Left lobe of liver (tissue), 2 donors: Measurements from ENCODE around the gene MAPKAP1. TPM values are rescaled to one million over a fixed set of nuclear protein-coding genes. Genes with fewer than 3 reads are reported as not detected.

ENCODE experiments used
- ATAC-seq: fragments of 200-7000 bp; cut with Tn5 transposase; one replicate; pipeline ENCODE4 v1.9.1; 2020; ENCODE audit warnings: mild to moderate bottlenecking, moderate library complexity
- DNase-seq: peaks from one replicate; pipeline ENCODE4 v3.0.0-alpha.2; 2020; ENCODE audit warnings: low spot score
- total RNA-seq: library from RNA; stranded (reverse); gene quantifications from one replicate; pipeline ENCODE4 v1.2.1, GENCODE V29; 2021
- donor health status: DM: no; HTN: no; CAD: no; lungs with moderate emphysema.
- donor health status: DM: no; HTN: yes; CAD: no.

The MAPKAP1 gene
- total RNA-seq, 1 donor from 2014 or later: 42.4 TPM

DNA sequence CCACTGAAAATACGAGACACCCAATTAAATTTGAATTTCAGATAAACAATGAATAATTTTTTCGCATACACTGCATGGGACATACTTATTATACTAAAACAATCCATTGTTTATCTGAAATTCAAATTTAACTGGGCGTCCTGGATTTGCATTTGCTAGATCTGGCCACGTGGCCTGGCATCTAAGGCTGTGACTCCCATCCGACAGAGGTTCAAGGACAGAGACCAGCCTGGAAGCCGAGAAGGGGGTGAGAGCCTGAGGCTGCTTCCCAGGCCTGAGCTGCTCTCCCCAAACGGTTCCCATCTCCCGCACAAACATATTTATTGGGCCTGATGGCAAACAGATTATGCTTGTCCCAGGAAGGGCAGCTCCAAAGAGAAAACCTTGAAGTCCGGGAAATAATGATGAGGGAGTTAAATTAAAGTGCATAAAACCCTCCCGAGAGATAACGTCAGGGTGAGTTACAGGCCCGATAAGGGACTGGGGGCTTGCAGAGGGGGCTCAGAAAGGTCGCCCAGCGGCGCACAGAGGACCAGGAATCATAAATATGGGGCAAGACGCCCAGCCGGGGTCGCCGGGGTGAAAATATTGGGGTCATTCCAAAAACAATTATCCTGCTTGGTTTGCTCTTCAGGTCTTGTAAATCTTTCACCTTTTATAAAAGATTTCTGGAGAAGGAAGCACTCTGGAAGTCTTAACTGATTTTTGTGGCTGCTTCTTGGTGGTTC, 281.7 kb downstream of the MAPKAP1 start:
- ATAC-seq (no peak), DNase-seq (no peak)

DNA sequence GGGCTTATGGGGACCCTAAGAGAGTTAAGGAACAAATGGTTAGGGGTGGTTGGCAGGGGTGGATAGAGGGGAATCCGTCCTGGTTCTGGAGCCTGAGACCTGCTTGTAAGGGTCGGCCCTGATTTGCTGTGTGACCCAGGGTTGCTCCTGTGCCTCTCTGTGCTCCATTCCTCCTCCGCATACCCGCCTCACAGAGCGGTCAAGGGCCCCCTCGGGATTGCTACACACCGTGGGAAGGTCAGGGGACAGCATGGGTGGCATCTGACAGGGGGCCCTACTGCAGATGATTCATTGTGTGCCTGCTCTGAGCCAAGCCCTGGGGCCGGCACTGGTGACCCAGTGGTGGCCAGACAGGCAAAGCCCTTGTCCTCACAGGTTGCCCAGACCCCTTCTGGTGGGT, 283.0 kb downstream of the MAPKAP1 start:
- ATAC-seq (no peak), DNase-seq (no peak)

DNA sequence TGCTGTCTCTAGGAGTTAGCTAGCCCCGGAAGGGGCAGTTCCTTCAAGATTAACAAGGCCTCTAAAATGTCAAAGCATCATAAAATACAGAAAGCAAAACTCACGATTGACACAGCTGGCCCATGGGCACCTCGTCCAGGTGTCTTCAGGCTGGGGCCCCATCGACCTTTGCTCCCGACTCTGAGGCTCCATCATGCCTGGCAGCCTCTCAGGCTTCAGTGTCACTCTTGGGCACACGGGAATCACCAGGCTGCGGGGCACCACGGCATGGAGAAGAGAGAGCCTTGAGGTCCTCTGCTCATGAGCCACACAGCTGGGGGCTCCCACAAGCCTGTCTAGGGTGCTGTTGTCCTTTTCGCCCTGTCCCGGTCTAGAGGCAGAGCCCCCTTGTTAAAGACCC, 284.2 kb downstream of the MAPKAP1 start:
- ATAC-seq (no peak), DNase-seq (no peak)

DNA sequence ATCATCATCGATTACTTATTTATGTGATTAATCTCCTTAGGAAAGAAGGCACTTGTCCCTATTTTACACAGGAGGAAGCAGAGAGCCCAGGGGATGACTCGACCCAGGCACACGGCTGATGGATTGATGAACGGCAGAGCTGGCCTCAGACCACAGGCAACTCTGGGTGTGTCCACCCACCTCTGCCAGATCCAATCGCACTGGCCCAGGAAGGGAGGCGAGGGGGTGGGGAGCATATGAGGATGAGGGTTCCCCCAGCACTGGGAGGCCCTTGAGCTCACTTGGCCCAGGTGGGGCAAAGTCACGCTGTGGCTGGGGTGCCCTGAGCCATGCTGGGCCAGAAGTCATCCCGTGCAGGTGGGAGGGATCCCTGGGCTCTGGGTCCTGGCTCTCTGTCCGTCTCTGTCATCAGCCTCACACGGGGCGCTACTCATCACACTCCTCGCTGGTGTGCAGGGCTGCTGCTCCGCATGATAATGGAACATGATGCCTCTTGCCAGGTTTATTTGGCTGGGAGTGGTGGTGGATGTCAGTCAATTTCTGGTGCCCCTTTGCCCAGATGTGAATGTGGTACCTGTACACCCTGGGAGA, 285.3 kb downstream of the MAPKAP1 start:
- DNase-seq: no peak
- no peak for ATAC-seq

DNA sequence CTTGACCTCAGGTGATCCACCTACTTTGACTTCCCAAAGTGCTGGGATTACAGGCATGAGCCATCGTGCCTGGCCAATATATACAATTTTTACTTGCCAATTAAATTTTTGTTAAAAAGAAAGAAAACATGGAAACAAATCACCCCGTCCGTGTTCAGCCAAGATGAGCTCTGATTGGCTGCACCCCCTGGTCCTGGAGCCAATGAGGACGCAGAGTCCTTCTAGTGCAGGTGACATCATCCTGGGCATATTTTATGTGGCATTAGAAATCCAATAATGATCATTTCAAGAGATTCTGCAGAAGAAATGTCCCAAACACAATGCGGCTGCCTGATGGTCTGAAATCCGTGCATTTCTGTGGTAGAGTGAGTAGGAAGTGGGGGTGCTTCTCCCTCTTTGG, 285.8 kb downstream of the MAPKAP1 start:
- ATAC-seq (no peak), DNase-seq (no peak)

DNA sequence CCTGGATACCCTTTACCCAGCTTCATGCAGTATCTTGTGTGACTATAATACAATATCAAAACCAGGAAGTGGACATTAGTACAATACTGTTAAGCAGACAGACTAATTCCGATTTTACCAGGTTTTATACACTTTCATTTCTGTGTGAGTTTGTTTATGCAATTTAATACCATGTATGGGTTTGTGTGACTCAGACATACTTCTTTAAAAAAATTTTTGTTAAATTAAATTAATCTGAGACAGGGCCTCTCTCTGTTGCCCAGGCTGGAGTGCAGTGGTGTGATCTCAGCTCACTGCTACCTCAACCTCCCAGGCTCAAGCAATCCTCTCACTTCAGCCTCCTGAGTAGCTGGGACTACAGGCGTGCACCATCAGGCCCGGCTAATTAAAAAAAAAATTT, 288.6 kb downstream of the MAPKAP1 start:
- ATAC-seq (no peak), DNase-seq (no peak)

DNA sequence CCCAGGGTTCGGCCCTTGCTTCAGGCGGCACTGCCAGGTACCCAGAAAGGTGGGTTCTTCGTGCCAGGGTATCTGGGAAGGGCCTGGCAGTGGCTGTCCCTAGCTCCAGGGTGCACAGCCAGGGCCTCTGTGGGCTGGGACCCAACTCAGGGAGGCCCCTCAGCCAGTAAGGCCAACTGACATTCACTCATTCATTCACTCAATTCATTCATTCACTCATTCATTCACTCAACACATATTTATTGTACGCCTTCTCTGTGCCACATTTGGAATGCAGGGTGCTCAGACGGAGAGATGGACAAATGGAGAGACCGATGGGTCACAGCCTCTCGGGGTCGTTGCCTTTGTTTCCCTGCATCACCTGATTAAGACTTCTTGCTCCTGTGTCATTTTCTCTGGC, 290.5 kb downstream of the MAPKAP1 start:
- DNase-seq: no peak
- no peak for ATAC-seq

DNA sequence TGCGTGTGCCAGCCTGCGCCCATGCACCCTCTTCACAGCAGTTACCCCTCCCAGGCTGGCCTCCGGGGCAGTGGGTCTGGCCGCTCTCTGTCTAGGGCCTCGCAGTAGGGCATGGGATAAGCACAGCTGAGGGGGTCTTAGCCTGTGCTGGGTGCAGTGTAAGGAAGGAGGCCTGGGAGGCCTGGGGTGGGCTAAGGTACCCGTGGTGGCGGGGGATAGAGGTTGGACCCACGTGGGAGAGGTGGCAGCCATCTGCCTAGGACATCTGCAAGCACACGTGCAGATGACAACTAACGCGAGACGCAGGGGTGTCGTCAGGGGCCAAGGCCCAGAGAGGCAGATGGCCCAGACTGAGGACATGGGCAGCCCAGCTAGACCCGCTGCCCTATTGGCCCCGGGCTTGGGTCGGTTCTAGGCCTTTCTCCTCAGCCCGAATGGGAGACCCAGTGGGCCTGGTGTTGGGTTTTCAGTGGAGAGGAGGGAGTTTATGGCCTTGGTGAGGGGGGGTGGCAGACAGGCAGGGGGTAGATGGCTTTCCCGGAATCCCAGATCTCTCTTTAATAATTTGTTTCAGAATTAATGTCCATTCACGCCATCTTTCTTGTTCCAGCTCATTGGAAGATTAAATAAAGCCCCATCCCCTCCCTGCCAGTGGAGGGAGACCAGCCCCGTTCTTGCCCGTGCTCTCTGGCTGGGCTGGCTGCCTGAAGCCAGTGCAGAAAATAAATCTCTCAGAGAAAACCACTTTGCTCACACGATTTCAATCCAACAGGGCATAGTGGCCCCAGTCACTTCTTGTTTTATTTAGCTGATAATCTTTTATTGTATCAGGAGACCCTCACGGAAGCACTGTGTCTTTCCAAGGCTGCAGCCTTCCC, 291.2 kb downstream of the MAPKAP1 start:
- DNase-seq (no peak), ATAC-seq (no peak)

DNA sequence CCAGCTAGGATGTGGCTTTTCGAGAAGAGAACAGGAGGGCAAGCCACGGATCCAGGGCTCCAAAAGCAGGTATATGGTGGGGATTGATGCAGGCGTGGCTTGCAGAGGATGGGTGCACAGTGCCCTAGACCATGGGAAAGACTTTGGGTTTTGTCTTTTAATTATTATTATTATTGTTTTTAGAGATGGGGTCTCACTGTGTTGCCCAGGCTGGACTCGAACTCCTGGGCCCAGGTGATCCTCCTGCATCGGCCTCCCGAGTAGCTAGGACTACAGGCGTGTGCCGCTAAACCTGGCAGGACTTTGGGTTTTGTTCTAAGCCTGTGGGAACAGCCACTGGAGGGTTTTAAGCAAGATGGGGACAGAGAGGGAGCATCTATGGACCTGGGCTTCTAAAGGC, 293.4 kb downstream of the MAPKAP1 start:
- DNase-seq: no peak
- no peak for ATAC-seq

DNA sequence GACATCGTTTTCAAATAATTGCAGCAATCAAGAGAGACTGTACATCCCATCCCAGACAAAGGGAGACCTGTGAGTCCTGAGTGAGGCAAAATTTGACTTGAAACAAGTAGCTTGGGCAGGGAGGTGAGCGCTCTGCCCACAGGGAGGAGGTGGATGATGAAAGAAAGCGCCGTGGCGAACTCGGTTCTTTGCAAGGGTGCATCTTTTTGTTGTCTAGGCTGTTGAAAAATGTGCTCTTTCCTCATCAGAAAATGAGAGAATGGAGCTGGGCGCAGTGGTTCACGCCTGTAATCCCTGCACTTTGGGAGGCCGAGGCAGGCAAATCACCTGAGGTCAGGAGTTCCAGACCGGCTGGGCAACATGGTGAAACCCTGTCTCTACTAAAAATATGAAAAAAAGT, 294.8 kb downstream of the MAPKAP1 start:
- DNase-seq (no peak), ATAC-seq (no peak)

DNA sequence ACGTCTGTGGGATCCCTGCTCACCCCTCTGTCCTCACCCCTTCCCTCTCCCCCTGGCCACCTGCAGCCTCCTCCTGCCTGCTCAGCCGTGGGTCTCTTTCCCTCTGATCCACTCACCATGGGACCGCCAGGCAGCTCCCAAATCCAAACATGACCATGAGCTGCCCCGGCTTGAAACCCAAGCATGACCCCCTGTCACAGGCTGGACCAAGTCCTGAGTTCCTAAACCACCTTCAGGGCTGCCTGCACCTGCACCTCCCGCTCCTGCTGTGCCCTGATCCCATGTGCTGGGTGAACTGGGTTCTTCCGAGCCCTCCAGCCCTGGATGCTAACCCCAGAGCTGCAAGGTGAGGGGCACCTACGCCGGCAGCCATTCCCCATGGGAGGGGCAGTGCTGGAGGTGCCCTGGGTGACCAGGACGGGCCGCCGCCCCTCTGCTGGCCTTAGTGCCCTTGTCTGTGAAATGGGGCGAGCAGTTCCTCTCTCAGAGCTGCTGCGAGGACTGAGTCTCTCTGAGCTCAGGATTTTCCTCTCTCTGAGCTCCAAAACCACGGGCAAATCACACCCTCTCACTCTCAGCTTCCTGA, 295.7 kb downstream of the MAPKAP1 start:
- no peak for ATAC-seq
- DNase-seq: no peak

DNA sequence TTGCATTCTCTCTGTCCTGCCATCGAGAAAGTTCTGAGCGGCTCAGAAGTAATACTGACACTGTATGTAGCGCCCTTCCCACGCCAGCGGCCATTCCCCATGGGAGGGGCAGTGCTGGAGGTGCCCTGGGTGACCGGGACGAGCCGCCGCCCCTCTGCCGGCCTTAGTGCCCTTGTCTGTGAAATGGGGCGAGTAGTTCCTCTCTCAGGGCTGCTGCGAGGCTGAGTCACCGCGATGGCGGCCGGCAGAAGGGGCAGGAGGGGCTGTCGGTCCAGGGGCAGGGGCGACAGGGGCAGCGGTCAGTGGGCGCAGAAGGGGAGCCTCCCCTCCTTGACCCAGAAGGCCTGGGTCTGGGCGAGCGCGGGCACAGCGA, 296.5 kb downstream of the MAPKAP1 start:
- DNase-seq (no peak), ATAC-seq (no peak)

DNA sequence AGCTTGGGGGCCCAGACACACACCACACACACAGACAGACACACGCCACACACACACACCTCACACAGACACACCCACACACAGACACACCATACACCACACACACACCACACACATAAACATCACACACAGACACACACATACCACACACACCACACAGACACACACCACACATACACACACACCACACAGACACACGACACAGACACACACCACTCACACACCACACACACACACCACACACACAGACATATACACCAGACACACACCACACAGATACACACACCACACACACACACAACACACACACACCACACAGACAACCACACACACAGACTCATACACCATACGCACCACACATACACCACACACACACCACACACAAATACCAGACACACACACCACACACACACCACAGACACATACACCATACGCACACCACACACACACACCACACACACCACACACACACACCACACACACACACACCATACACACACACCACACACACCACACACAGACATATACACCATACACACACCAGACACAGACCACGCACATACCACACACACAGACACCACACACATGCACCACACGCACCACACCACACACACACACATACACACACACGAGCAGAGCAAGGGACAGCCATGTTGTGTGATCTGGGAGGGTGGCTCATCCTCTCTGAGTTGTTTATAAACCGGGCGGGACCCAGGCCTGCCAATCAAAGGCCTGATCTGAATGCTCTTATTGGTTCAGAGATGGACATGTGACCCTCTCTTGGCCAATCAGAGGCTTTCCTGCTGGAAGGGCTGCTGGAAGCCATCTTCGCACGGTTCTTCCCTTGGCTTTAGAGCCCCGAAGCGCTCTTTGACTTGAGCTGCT, 297.1 kb downstream of the MAPKAP1 start:
- ATAC-seq (no peak), DNase-seq (no peak)

DNA sequence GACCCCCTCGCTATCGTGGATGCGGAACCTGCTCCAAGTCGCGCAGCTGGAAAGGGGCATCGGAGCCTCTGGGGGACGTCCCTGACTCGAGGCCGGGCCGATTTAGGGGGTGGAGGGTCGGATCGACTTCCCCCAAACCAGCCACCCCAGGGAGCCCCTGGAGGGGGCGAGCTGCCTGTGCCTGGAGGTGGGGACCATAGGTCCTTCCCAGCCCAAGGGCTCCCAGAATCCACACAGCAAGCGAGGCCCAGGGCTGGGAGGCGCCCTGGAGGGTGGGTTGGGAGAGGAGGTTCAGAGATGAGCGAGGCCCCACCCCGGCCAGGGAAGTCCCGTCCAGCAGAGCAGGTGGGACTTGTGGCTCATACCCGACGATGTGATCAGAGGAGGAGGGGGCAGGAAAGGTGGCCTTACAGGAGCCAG, 297.8 kb downstream of the MAPKAP1 start:
- DNase-seq (no peak), ATAC-seq (no peak)

DNA sequence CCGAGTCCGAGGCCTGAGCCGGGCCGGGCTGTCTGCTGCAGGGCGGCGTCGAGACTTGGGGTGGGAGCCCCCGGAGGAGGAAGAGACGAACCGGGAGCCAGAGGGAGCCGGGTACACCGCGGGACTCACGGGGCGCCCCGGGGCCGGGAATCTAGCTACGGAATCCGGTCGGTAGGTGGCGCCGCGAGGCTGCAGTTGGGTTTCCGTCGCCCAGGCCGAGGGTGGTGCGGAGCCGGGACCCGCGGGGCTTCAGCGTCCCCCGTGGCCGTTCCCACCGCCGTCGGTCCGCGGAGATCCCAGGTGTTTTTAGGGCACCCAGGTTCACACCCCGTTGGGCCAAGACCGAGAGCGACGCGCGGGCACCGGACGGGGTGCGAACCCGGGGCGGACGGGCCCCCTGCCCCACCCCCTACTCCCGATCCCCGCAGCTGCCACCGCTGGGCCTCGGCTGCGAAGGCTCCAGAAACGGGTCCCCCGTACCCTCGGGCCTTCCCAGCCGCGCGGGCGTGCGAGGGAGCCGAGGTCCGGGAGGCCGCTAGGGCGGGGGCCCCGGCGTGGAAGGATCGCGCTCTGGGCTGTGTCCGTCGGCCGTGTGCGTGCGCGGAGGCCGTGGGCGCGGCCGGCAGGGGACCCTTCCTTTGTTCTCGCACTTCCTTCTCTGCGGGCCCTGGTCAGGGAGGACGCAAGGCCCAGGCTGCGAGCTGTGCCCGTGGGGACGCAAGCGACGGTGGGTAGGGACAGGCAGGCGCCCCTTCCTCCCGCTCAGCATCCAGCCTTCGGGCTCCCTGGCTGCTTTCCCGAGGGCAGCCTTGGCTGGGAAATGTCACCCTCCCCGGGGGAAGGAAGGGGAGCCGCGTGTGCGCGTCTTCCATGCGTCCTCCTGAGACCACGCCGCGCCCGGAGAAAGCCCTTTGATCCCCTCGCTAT, 298.8 kb downstream of the MAPKAP1 start:
- DNase-seq (peak; percentile 75), ATAC-seq (peak; percentile 95)

DNA sequence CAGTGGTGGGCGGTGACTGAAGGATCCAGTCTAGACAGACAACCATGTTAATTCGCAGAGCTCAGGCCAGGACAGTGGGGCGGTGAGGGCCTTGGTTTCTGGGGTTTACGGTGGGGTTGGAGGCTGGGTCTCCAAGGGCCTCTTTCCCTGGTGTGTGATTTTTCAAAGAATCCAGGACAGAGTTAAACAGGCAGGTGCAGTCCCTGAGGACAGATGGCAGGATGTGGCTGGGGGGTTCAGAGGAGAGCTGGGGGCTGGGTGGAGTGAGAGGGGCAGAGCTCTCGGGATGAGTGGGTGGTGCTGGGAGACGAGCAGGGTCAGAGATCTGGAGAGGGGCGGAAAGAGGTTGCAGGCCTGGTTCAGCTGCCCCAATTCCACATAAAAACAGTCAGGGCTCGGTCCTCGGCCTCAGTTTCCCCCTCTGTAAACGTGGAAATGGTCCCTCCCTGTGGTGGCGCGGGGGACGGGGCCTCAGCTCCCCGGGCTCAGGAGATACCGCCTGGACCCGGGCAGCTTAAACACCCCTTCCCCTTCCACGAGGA, 299.5 kb downstream of the MAPKAP1 start:
- ATAC-seq: no peak
- DNase-seq: no peak

DNA sequence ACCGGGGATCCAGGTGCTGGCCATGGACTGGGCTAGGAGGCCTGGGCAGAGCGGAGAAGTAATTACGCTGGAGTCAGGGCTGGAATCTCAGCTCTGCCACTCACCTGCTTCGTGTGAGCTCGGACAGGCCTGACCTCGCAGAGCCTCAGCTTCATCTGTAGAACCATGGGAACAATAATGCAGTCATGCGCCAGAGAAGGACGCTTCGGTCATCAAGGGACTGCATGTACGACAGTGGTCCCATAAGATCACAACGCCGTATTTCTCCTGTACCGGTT, 300.3 kb downstream of the MAPKAP1 start:
- DNase-seq (no peak), ATAC-seq (no peak)

DNA sequence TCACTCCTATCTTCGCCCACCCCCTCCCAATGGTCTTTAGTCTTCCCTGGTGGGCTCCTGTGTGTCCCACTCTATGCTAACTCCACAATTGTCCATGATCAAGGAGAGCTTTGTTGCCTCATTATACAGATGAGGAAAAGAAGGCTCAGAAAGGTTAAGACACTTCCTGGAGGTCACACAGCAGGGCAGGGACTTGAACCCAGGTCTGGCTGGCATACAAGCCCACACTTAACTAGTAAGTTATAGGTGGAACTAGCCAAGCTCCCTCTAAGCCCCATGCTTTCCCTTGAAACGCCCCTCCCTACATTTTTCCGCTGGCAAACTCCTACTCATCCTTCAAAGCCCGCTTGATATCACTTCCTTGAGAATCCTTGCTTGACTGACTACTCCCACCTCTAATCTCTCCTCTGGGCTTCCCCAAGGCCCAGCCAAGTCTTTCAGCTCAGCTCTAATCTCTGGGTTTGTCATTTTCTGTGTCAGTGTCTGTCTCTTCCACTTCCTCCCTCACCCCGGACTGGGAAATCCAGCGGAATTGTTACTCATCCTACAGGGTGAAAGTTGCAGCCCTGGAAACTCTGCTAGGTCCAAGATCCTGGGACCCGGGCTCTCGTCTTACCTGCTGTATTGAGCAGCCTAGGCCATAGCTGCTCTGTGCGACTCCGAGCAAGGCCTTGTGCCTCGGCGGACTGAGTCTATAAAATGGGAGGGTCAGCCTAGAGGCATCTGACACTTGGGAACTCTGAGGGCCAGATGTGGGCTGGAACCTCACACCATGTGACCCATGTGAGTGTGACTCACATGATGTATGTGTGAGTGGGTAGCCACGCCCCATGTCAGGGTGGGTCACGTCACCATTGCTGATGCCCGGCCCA, 300.8 kb downstream of the MAPKAP1 start:
- ATAC-seq (no peak), DNase-seq (no peak)

DNA sequence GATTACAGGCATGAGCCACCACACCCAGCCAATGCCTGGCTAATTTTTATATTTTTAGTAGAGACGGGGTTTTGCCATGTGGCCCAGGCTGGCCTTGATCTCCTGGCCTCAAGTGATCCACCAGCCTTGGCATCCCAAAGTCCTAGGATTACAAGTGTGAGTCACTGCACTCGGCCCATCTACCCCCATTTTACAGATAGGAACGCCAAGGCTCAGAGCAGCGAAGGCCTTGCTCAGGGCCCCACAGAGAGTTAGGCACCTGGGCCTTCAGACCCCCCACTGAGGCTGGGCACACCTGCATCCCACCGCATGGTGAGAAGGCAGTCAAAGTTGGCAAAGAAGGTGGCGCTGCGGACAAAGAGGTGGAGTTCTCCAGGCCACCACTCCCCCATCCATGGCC, 302.3 kb downstream of the MAPKAP1 start:
- DNase-seq (no peak), ATAC-seq (no peak)
